Measurements from ENCODE around the gene KLHDC9. TPM values are rescaled to one million over a fixed set of nuclear protein-coding genes. Genes with fewer than 3 reads are reported as not detected.

KLHDC9 gene
- polyA plus RNA-seq, 2 of the 4 experiments (the other 2 are of a cell fraction) = 1.2 to 3.6 TPM

DNA sequence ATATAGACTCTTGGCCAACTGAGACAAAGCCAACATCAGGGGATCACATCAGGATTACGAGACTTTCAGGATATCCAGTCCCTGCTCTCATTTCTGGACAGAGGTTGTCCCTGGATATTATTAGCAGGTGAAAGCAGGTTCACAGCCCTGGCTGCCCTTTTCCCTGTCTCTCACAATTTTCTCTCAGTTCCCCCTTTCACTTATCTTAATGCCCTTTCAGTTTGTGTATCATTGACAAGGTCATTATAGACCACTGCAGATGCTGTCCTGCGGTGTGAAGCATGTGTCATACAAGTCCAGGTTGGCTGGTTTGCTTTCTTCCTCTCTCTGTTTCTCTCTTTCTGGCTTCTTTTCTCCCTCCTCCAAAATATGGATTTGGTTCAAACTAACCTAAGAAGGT is 2.1 kb upstream of the KLHDC9 start:
- no peak overlapping the region for H3K4me3 ChIP-seq
- ChIA-PET CTCF (interaction anchor here (1.5 to 9.7 kb wide), 15 partner anchors 11 to 107 kb away, joined by 3 to 319 read pairs (median 30); partner anchors contain the start of genes ARHGAP30, F11R, NECTIN4 and USF1), POLR2A (no interaction called here)
- WGBS (ENCODE audit: missing lambda C conversion rate) = 90% methylated on average over 2 of the region's 2 CpGs
- TF ChIP-seq, protein P1, sequence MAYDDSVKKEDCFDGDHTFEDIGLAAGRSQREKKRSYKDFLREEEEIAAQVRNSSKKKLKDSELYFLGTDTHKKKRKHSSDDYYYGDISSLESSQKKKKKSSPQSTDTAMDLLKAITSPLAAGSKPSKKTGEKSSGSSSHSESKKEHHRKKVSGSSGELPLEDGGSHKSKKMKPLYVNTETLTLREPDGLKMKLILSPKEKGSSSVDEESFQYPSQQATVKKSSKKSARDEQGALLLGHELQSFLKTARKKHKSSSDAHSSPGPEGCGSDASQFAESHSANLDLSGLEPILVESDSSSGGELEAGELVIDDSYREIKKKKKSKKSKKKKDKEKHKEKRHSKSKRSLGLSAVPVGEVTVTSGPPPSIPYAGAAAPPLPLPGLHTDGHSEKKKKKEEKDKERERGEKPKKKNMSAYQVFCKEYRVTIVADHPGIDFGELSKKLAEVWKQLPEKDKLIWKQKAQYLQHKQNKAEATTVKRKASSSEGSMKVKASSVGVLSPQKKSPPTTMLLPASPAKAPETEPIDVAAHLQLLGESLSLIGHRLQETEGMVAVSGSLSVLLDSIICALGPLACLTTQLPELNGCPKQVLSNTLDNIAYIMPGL (CRISPR knock-in tag; IDR thresholded peaks at IDR 0.05; ENCODE audit: borderline replicate concordance) = no peak
- TF ChIP-seq ZFP36 (IDR thresholded peaks at IDR 0.05; ENCODE audit: borderline replicate concordance, partially characterized antibody) = no peak
- TF ChIP-seq GATA3 (IDR thresholded peaks at IDR 0.05; ENCODE audit: borderline replicate concordance) = no peak
- no peak for TF ChIP-seq NR3C1 (IDR thresholded peaks at IDR 0.05)
- no peak for TF ChIP-seq TP53 (CRISPR knock-in tag; IDR thresholded peaks at IDR 0.05)
- TF ChIP-seq, protein P2, sequence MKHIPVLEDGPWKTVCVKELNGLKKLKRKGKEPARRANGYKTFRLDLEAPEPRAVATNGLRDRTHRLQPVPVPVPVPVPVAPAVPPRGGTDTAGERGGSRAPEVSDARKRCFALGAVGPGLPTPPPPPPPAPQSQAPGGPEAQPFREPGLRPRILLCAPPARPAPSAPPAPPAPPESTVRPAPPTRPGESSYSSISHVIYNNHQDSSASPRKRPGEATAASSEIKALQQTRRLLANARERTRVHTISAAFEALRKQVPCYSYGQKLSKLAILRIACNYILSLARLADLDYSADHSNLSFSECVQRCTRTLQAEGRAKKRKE (CRISPR knock-in tag; IDR thresholded peaks at IDR 0.05; ENCODE audit: low read depth) = no peak
- TF ChIP-seq, protein P3, sequence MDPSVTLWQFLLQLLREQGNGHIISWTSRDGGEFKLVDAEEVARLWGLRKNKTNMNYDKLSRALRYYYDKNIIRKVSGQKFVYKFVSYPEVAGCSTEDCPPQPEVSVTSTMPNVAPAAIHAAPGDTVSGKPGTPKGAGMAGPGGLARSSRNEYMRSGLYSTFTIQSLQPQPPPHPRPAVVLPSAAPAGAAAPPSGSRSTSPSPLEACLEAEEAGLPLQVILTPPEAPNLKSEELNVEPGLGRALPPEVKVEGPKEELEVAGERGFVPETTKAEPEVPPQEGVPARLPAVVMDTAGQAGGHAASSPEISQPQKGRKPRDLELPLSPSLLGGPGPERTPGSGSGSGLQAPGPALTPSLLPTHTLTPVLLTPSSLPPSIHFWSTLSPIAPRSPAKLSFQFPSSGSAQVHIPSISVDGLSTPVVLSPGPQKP (IDR thresholded peaks at IDR 0.05; ENCODE audit: low read depth, low read length) = no peak
- no peak for TF ChIP-seq ZNF302 (CRISPR knock-in tag; IDR thresholded peaks at IDR 0.05)
- TF ChIP-seq, protein P4, sequence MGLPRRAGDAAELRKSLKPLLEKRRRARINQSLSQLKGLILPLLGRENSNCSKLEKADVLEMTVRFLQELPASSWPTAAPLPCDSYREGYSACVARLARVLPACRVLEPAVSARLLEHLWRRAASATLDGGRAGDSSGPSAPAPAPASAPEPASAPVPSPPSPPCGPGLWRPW (IDR thresholded peaks at IDR 0.05) = no peak
- no peak for TF ChIP-seq JUN (IDR thresholded peaks at IDR 0.05)
- H3K27ac ChIP-seq = peak overlapping the region in 1 of 2 experiments; percentile 20; a peak in 1 of 6 replicates
- H3K9me3 ChIP-seq = no peaks in the 10 kb centered on the region
- ATAC-seq (no peak), FAIRE-seq (no peak), DNase-seq (ENCODE audit: low read depth in 1 of 2, low spot score in 1 of 2) (no peak)
- H3K4me1 ChIP-seq = peaks cover 27% of the 10 kb centered on the region
- H3K4me2 ChIP-seq = no peak overlapping the region

DNA sequence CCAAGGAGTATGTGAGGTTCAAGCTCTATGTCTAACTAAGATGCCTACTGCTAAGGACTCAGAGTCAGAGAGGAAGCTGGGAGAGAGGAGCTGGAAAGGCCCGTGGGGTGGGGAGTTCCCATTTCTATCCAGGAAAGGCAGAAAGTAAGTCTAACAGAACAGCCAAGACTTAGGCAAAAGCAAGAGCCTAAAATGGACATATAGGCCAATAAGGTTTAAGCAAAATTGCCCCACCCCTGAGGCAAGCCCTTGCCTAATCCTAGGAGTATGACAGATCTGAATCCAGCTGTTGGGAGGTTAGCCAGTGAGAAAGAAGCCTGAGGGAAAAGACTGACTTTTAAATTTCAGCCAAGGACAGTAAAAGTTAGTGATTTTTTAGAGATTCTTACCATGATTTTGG is 1.6 kb upstream of the KLHDC9 start:
- WGBS (ENCODE audit: missing lambda C conversion rate) = 24% methylated on average over 1 of the region's 1 CpG
- Histone ChIP-seq H3K4me1 (peaks cover 27% of the 10 kb centered on the region), H3K27ac (peak overlapping the region in 1 of 2 experiments; percentile 20; a peak in 1 of 6 replicates), H3K9me3 (no peaks in the 10 kb centered on the region), H3K4me3 (no peak overlapping the region), H3K4me2 (no peak overlapping the region)
- CTCF ChIA-PET = interaction anchor here (1.0 to 9.7 kb wide), 24 partner anchors 11 to 516 kb away, joined by 3 to 319 read pairs (median 16); partner anchors contain the start of genes ARHGAP30, F11R, NECTIN4 and NIT1
- no peak for ATAC-seq
- POLR2A ChIA-PET = interaction anchor here (1.9 to 2.2 kb wide), 2 partner anchors 36 to 76 kb away, joined by 5 to 6 read pairs; partner anchors contain the start of genes DEDD and F11R
- FAIRE-seq = no peak
- DNase-seq (ENCODE audit: low read depth in 1 of 2, low spot score in 1 of 2) = no peak
- TF ChIP-seq CHD2 (IDR thresholded peaks at IDR 0.05; ENCODE audit: low read length, partially characterized antibody) (no peak), NPAS2 (CRISPR knock-in tag; IDR thresholded peaks at IDR 0.05; ENCODE audit: borderline replicate concordance) (no peak), RCOR1 (IDR thresholded peaks at IDR 0.05; ENCODE audit: low read depth, low read length) (no peak)
- TF ChIP-seq, protein P1 (CRISPR knock-in tag; IDR thresholded peaks at IDR 0.05; ENCODE audit: borderline replicate concordance) = no peak

DNA sequence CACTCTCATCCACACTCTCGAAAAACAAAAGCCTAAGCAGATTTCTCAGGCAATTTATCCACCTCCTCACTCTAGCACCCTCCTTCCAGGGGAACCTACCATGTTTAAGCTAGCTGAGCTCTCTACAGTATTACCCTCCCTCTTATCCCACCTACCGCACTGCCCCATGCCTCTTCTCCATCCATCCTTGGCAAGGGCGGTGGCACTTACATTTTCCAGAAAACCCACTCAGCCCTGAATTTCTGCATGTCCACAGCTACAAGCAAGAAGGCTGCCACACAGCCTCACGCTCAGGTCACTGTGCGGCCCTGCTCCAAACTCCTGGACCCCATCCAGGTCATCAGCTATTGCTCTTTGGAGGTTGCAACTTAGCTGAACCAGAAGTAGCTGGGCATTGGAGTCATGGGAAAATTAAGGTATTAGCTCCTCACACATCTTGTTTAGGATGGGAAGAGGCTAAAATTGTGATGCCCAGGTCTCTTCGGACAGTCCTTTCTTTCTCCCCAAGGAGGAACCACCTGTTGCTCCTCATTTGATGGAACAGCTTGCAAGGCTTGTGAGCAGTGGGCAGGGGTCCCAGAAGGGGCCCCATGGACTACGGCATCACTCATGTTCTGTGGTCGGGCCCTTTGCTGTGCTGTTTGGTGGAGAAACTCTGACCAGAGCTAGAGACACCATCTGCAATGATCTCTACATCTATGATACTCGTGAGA is 1.1 kb downstream of the KLHDC9 start:
- 93% methylated on average over 8 of the region's 9 CpGs for WGBS (ENCODE audit: missing lambda C conversion rate)
- H3K4me1 ChIP-seq = peaks cover 11% of the 10 kb centered on the region; the same call in 2 of the 3 replicates
- no peaks in the 10 kb centered on the region for H3K9me3 ChIP-seq
- TF ChIP-seq, protein P1 (CRISPR knock-in tag; IDR thresholded peaks at IDR 0.05; ENCODE audit: borderline replicate concordance) = no peak
- 0 out of 2 replicates have a peak, but pooled peaks have one; percentile 41 for TF ChIP-seq POLR2AphosphoS2 (conservative IDR thresholded peaks at IDR 0.05; ENCODE audit: low read length)
- no peak overlapping the region for H3K27ac ChIP-seq
- CTCF ChIA-PET = interaction anchor here (0.6 to 9.7 kb wide), 22 partner anchors 8 to 320 kb away, joined by 3 to 319 read pairs (median 16); partner anchors contain the start of genes ARHGAP30, DEDD, F11R and NECTIN4
- FAIRE-seq = no peak
- peak overlapping the region; percentile 58; the same call in 1 of the 3 replicates for H3K4me2 ChIP-seq
- POLR2A ChIA-PET = interaction anchor here (0.9 to 1.1 kb wide), 2 partner anchors 86 to 95 kb away, joined by 3 read pairs; no protein-coding TSS in a partner anchor
- no peak overlapping the region for H3K4me3 ChIP-seq
- DNase-seq (ENCODE audit: low read depth in 1 of 2, low spot score in 1 of 2) = no peak
- peak; percentile 4 to 11; a peak in 1 of 6 replicates for ATAC-seq

All from A549 (cell line).